HEK293 (cell line): ENCODE data around the gene ROR2.

ENCODE experiments used
- BCL11B ChIP-seq: fragments of 450-650 bp; formaldehyde crosslinking; IDR thresholded peaks from 2 replicates; pipeline ENCODE4 v1.5.1; 2016; ENCODE audit warnings: low read depth, missing biosample characterization, missing genetic modification characterization
- CTCF ChIP-seq: fragments of 450-650 bp; formaldehyde crosslinking; IDR thresholded peaks from 2 replicates; pipeline ENCODE4 v1.5.1; 2016; ENCODE audit warnings: missing biosample characterization, missing genetic modification characterization
- KLF1 ChIP-seq: fragments of 450-650 bp; formaldehyde crosslinking; IDR thresholded peaks from 2 replicates; pipeline ENCODE4 v1.5.1; 2016; ENCODE audit warnings: missing biosample characterization, missing genetic modification characterization
- KLF10 ChIP-seq: fragments of 450-650 bp; IDR thresholded peaks from 2 replicates; pipeline ENCODE4 v1.5.1; 2018; ENCODE audit warnings: missing biosample characterization, mild to moderate bottlenecking, missing genetic modification characterization
- KLF9 ChIP-seq: fragments of 450-650 bp; formaldehyde crosslinking; IDR thresholded peaks from 2 replicates; pipeline ENCODE4 v1.5.1; 2016; ENCODE audit warnings: missing biosample characterization, missing genetic modification characterization, low read depth
- PATZ1 ChIP-seq: fragments of 450-650 bp; formaldehyde crosslinking; IDR thresholded peaks from 2 replicates; pipeline ENCODE4 v1.5.1; 2016; ENCODE audit warnings: missing biosample characterization, missing genetic modification characterization
- REST ChIP-seq: fragments of 450-650 bp; formaldehyde crosslinking; IDR thresholded peaks from 2 replicates; pipeline ENCODE4 v1.5.1; 2016; ENCODE audit warnings: missing biosample characterization, missing genetic modification characterization
- SP3 ChIP-seq: fragments of 450-650 bp; formaldehyde crosslinking; IDR thresholded peaks from 2 replicates; pipeline ENCODE4 v1.5.1; 2016; ENCODE audit warnings: missing biosample characterization, missing genetic modification characterization
- TRIM28 ChIP-seq: IDR thresholded peaks from 2 replicates; pipeline ENCODE4 v1.6.1; 2011; ENCODE audit warnings: low read length, control low read depth, borderline replicate concordance
- ZBTB11 ChIP-seq: fragments of 450-650 bp; formaldehyde crosslinking; conservative IDR thresholded peaks from 2 replicates; pipeline ENCODE4 v1.5.1; 2016; ENCODE audit warnings: low read depth, missing biosample characterization, missing genetic modification characterization
- ZBTB17 ChIP-seq: fragments of 450-650 bp; formaldehyde crosslinking; IDR thresholded peaks from 2 replicates; pipeline ENCODE4 v1.5.1; 2016; ENCODE audit warnings: missing biosample characterization, missing genetic modification characterization
- ZBTB20 ChIP-seq: fragments of 450-650 bp; formaldehyde crosslinking; IDR thresholded peaks from 2 replicates; pipeline ENCODE4 v1.5.1; 2016; ENCODE audit warnings: missing biosample characterization, missing genetic modification characterization
- ZBTB26 ChIP-seq: fragments of 450-650 bp; formaldehyde crosslinking; optimal IDR thresholded peaks from 2 replicates; pipeline ENCODE3; 2016; ENCODE audit warnings: missing biosample characterization, mild to moderate bottlenecking, missing genetic modification characterization
- ZFP37 ChIP-seq: fragments of 450-650 bp; formaldehyde crosslinking; IDR thresholded peaks from 2 replicates; pipeline ENCODE4 v1.5.1; 2016; ENCODE audit warnings: missing biosample characterization, missing genetic modification characterization
- ZNF146 ChIP-seq: fragments of 450-650 bp; formaldehyde crosslinking; IDR thresholded peaks from 2 replicates; pipeline ENCODE4 v1.5.1; 2016; ENCODE audit warnings: missing biosample characterization, missing genetic modification characterization
- ZNF221 ChIP-seq: fragments of 450-650 bp; formaldehyde crosslinking; IDR thresholded peaks from 2 replicates; pipeline ENCODE4 v1.5.1; 2017; ENCODE audit warnings: missing biosample characterization, missing genetic modification characterization, borderline replicate concordance
- ZNF335 ChIP-seq: fragments of 450-650 bp; formaldehyde crosslinking; conservative IDR thresholded peaks from 2 replicates; pipeline ENCODE4 v1.5.1; 2016; ENCODE audit warnings: missing biosample characterization, missing genetic modification characterization
- ZNF366 ChIP-seq: fragments of 450-650 bp; formaldehyde crosslinking; conservative IDR thresholded peaks from 2 replicates; pipeline ENCODE4 v1.5.1; 2016; ENCODE audit warnings: missing biosample characterization, missing genetic modification characterization
- ZNF571 ChIP-seq: fragments of 450-650 bp; formaldehyde crosslinking; IDR thresholded peaks from 2 replicates; pipeline ENCODE4 v1.5.0; 2017; ENCODE audit warnings: missing biosample characterization, missing genetic modification characterization
- ZNF629 ChIP-seq: fragments of 450-650 bp; formaldehyde crosslinking; IDR thresholded peaks from 2 replicates; pipeline ENCODE4 v1.5.1; 2017; ENCODE audit warnings: missing biosample characterization, missing genetic modification characterization
- ZNF639 ChIP-seq: fragments of 450-650 bp; formaldehyde crosslinking; IDR thresholded peaks from 2 replicates; pipeline ENCODE4 v1.5.1; 2016; ENCODE audit warnings: missing biosample characterization, missing genetic modification characterization
- ZNF654 ChIP-seq: fragments of 450-650 bp; formaldehyde crosslinking; IDR thresholded peaks from 2 replicates; pipeline ENCODE4 v1.5.1; 2016; ENCODE audit warnings: low read depth, missing biosample characterization, missing genetic modification characterization
- ZNF707 ChIP-seq: fragments of 450-650 bp; formaldehyde crosslinking; IDR thresholded peaks from 2 replicates; pipeline ENCODE4 v1.5.1; 2016; ENCODE audit warnings: missing biosample characterization, missing genetic modification characterization
- ZNF776 ChIP-seq: fragments of 450-650 bp; formaldehyde crosslinking; IDR thresholded peaks from 2 replicates; pipeline ENCODE4 v1.5.0; 2017; ENCODE audit warnings: missing biosample characterization, missing genetic modification characterization, borderline replicate concordance
- ZNF777 ChIP-seq: fragments of 450-650 bp; formaldehyde crosslinking; IDR thresholded peaks from 2 replicates; pipeline ENCODE4 v1.5.1; 2017; ENCODE audit warnings: missing biosample characterization, missing genetic modification characterization, borderline replicate concordance
- ZNF837 ChIP-seq: fragments of 450-650 bp; formaldehyde crosslinking; IDR thresholded peaks from 2 replicates; pipeline ENCODE4 v1.5.1; 2016; ENCODE audit warnings: missing biosample characterization, missing genetic modification characterization

ROR2 gene

GRCh38 chr9:91948597-91949391 is 1.2 kb downstream of the ROR2 start (continued):
- TF ChIP-seq ZNF639 (tag by site-specific recombination) (0 out of 2 replicates have a peak, but pooled peaks have one; percentile 7), ZNF366 (peak; percentile 49; the same call in 1 of the 2 replicates), TRIM28 (no peak), BCL11B (no peak), SP3 (peak; percentile 27), KLF1 (tag by site-specific recombination) (peak; percentile 43), ZNF777 (tag by site-specific recombination) (no peak), ZNF221 (tag by site-specific recombination) (no peak), ZNF335 (tag by site-specific recombination) (peak; percentile 84), ZNF629 (tag by site-specific recombination) (peak; percentile 29; the same call in 1 of the 2 replicates), KLF10 (tag by site-specific recombination) (0 out of 2 replicates have a peak, but pooled peaks have one; percentile 6), ZBTB26 (tag by site-specific recombination) (peak; percentile 80), ZBTB17 (tag by site-specific recombination) (peak; percentile 80), ZNF707 (tag by site-specific recombination) (no peak), KLF9 (peak; percentile 15; the same call in 1 of the 2 replicates), ZNF571 (tag by site-specific recombination) (no peak), ZNF146 (no peak), PATZ1 (tag by site-specific recombination) (peak; percentile 67), REST (tag by site-specific recombination) (peak; percentile 12; the same call in 1 of the 2 replicates), ZBTB20 (tag by site-specific recombination) (peak; percentile 97), ZNF654 (tag by site-specific recombination) (no peak), ZFP37 (tag by site-specific recombination) (0 out of 2 replicates have a peak, but pooled peaks have one; percentile 34), ZNF776 (tag by site-specific recombination) (no peak), CTCF (peak; percentile 51; the same call in 1 of the 2 replicates), ZBTB11 (tag by site-specific recombination) (peak; percentile 39; the same call in 1 of the 2 replicates), ZNF837 (tag by site-specific recombination) (no peak)
